ENCODE data around the gene CDK5RAP3. TPM values are rescaled to one million over a fixed set of nuclear protein-coding genes. Genes with fewer than 3 reads are reported as not detected.

CDK5RAP3 gene
- total RNA-seq, 1 experiment from 2014 or later: 128 TPM

DNA sequence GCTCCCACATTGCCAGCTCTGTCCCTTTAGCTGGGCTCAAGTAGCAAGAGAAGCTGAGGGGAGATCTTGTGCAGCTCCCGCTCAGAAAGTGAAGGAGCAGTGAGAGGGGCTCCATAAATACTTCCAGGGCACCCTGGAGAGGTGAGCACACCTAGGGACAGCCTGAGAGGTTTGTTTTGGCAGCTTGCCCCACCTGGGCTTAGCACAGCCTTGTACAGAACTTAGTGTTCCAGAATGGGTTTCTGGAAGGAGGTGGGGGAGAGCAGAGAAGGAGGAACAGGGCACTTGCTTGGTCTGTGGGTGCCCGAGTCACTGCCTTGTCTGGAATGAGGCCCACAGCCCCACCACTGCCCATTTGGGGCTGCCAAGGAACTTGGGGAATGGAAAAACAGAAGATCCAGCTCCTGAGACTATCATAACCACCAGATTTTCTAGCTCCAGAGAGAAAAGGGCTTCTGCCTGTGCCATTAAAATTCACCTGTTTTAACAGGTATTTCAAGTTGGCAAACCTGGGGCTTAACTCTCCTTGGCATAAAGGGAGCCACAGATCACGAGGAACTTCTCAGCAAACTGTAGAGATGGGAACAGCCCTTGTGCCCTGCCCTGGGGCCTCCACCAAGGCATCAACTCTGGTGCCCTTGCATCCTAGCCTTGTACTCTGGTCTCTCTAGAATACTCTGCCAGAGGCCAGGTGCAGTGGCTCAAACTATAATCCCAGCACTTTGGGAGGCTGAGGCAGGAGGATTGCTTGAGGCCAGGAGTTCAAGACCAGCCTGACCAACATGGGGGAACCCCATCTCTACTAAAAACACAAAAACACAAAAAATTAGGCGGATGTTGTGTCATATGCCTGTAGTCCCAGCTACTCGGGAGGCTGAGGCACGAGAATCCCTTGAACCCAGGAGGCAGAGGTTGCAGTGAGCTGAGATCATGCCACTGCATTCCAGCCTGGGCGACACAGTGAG, 15.1 kb upstream of the CDK5RAP3 start (continued):
- TF ChIP-seq CTCF (IDR thresholded peaks at IDR 0.05) (no peak), IRF2 (CRISPR knock-in tag; IDR thresholded peaks at IDR 0.05; ENCODE audit: borderline replicate concordance, low read depth) (no peak), GABPB1 (CRISPR knock-in tag; IDR thresholded peaks at IDR 0.05) (no peak), OVOL2 (CRISPR knock-in tag; IDR thresholded peaks at IDR 0.05; ENCODE audit: borderline replicate concordance) (no peak)
- TF ChIP-seq, protein P1, sequence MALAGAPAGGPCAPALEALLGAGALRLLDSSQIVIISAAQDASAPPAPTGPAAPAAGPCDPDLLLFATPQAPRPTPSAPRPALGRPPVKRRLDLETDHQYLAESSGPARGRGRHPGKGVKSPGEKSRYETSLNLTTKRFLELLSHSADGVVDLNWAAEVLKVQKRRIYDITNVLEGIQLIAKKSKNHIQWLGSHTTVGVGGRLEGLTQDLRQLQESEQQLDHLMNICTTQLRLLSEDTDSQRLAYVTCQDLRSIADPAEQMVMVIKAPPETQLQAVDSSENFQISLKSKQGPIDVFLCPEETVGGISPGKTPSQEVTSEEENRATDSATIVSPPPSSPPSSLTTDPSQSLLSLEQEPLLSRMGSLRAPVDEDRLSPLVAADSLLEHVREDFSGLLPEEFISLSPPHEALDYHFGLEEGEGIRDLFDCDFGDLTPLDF (CRISPR knock-in tag; IDR thresholded peaks at IDR 0.05): no peak
- TF ChIP-seq, protein P2, sequence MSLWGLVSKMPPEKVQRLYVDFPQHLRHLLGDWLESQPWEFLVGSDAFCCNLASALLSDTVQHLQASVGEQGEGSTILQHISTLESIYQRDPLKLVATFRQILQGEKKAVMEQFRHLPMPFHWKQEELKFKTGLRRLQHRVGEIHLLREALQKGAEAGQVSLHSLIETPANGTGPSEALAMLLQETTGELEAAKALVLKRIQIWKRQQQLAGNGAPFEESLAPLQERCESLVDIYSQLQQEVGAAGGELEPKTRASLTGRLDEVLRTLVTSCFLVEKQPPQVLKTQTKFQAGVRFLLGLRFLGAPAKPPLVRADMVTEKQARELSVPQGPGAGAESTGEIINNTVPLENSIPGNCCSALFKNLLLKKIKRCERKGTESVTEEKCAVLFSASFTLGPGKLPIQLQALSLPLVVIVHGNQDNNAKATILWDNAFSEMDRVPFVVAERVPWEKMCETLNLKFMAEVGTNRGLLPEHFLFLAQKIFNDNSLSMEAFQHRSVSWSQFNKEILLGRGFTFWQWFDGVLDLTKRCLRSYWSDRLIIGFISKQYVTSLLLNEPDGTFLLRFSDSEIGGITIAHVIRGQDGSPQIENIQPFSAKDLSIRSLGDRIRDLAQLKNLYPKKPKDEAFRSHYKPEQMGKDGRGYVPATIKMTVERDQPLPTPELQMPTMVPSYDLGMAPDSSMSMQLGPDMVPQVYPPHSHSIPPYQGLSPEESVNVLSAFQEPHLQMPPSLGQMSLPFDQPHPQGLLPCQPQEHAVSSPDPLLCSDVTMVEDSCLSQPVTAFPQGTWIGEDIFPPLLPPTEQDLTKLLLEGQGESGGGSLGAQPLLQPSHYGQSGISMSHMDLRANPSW (CRISPR knock-in tag; conservative IDR thresholded peaks at IDR 0.05; ENCODE audit: low read depth): no peak

- no peak for DNase-seq (ENCODE audit: low spot score)
- Mint-ChIP-seq H3K27me3 (ENCODE audit: low read depth) (peaks cover 13% of the 10 kb centered on the region), H3K27ac (peak overlapping the region; percentile 70; the same call in 1 of the 2 replicates), H3K36me3 (no peaks in the 10 kb centered on the region), H3K4me1 (peaks cover 29% of the 10 kb centered on the region), H3K9me3 (peaks cover 5% of the 10 kb centered on the region; the same call in 1 of the 2 replicates), H3K4me3 (peak overlapping the region; percentile 45)
- ChIA-PET CTCF (interaction anchor here (0.8 to 7.0 kb wide), 18 partner anchors 9 to 116 kb away, joined by 3 to 119 read pairs (median 8); partner anchors contain the start of genes CDK5RAP3, PNPO, SCRN2 and SP2), POLR2A (interaction anchor here (1.0 to 1.6 kb wide), 2 partner anchors 14 to 62 kb away, joined by 3 to 10 read pairs; partner anchors contain the start of gene CDK5RAP3)
- ATAC-seq: no peak
- TF ChIP-seq, protein P3, sequence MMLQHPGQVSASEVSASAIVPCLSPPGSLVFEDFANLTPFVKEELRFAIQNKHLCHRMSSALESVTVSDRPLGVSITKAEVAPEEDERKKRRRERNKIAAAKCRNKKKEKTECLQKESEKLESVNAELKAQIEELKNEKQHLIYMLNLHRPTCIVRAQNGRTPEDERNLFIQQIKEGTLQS (CRISPR knock-in tag; conservative IDR thresholded peaks at IDR 0.05): no peak
- TF ChIP-seq ZNF219 (CRISPR knock-in tag; IDR thresholded peaks at IDR 0.05; ENCODE audit: borderline replicate concordance) (no peak), SMAD4 (CRISPR knock-in tag; IDR thresholded peaks at IDR 0.05) (no peak), CTCF (IDR thresholded peaks at IDR 0.05) (no peak), ZNF138 (CRISPR knock-in tag; conservative IDR thresholded peaks at IDR 0.05) (no peak), ZSCAN18 (CRISPR knock-in tag; IDR thresholded peaks at IDR 0.05) (no peak), GTF2I (CRISPR knock-in tag; conservative IDR thresholded peaks at IDR 0.05) (no peak), KAT7 (CRISPR knock-in tag; IDR thresholded peaks at IDR 0.05; ENCODE audit: borderline replicate concordance) (no peak), MXD4 (CRISPR knock-in tag; IDR thresholded peaks at IDR 0.05; ENCODE audit: borderline replicate concordance) (no peak), TP53 (CRISPR knock-in tag; IDR thresholded peaks at IDR 0.05) (no peak)
- TF ChIP-seq, protein P4, sequence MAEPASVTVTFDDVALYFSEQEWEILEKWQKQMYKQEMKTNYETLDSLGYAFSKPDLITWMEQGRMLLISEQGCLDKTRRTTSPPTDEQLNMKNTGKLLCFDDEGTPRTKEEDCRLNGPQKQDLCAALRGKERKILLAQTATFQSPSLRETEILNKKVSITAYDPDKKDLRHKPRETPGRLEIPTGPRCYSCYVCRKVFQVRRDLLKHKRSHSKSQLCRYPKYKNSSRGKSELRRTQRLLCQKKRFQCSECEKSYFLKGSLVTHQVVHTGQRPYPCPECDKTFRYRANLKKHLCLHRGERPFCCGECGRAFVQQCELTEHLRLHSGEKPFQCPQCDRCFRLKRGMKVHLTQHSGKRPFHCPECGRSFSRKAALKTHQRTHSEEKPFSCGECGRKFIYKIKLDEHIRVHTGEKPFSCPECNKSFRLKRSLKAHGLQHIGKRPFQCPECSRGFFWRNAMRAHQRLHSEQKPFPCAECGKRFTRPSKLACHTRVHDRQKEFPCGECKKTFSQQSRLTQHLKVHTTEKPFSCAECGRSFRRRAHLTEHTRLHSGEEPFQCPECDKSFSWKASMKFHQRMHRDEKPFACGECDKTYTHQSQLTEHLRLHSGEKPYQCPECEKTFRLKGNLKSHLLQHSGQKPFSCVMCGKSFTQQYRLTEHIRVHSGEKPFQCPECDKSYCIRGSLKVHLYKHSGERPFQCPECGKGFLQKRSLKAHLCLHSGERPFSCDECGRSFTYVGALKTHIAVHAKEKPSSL (CRISPR knock-in tag; conservative IDR thresholded peaks at IDR 0.05): no peak
These were observed 13.9 kb upstream of the CDK5RAP3 start for GRCh38 chr17:47956791-47957590.

Measured in WTC11 (cell line).